Sigmoid colon (tissue), 4 donors: ENCODE results near the gene FGFBP3.

Experiments
- EP300 ChIP-seq, 4 donors: sonication (generic); formaldehyde crosslinking; IDR thresholded peaks; one replicate each; pipeline ENCODE4 v1.6.1; 2017; ENCODE audit warnings: antibody characterized with exemption in 4 of 4
- TF ChIP-seq, protein P1 (sequence below), 4 experiments: fragments of 450-650 bp in 3 of 4; fragments of 200-600 bp in 1 of 4; IDR thresholded peaks; one replicate each; pipeline ENCODE4 v1.5.1; 2016 to 2019; ENCODE audit warnings: antibody characterized with exemption in 4 of 4, mild to moderate bottlenecking in 3 of 4, moderate library complexity in 2 of 4

DNA sequence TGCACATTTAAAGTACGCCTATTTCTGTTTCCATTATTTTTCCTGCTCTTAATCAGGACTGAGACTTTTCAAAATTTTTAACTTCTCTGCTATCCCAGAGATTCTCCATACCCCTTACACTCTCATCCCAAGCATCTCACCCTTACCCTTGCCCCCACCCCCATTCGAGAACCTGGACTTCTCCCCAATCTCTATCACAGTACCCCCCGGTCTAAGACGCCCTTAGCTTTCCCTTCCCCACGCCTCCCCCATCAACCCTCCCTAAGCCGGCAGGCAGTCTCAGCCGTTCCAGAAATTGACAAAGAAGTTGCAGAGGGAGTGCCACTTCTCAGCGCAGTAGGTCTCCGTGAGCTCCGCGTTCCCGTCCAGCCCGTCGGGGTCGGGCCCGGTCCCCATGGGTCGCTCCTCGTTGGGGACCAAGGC, 1.4 kb downstream of the FGFBP3 start:
- TF ChIP-seq, protein P1, sequence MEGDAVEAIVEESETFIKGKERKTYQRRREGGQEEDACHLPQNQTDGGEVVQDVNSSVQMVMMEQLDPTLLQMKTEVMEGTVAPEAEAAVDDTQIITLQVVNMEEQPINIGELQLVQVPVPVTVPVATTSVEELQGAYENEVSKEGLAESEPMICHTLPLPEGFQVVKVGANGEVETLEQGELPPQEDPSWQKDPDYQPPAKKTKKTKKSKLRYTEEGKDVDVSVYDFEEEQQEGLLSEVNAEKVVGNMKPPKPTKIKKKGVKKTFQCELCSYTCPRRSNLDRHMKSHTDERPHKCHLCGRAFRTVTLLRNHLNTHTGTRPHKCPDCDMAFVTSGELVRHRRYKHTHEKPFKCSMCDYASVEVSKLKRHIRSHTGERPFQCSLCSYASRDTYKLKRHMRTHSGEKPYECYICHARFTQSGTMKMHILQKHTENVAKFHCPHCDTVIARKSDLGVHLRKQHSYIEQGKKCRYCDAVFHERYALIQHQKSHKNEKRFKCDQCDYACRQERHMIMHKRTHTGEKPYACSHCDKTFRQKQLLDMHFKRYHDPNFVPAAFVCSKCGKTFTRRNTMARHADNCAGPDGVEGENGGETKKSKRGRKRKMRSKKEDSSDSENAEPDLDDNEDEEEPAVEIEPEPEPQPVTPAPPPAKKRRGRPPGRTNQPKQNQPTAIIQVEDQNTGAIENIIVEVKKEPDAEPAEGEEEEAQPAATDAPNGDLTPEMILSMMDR (IDR thresholded peaks at IDR 0.05), result no peak
- no peak for TF ChIP-seq EP300 (IDR thresholded peaks at IDR 0.05)
